Measurements from ENCODE around the gene RBX1. TPM values are rescaled to one million over a fixed set of nuclear protein-coding genes. Genes with fewer than 3 reads are reported as not detected.

Gene RBX1
- total RNA-seq, 1 donor from 2014 or later: 62.8 TPM

DNA sequence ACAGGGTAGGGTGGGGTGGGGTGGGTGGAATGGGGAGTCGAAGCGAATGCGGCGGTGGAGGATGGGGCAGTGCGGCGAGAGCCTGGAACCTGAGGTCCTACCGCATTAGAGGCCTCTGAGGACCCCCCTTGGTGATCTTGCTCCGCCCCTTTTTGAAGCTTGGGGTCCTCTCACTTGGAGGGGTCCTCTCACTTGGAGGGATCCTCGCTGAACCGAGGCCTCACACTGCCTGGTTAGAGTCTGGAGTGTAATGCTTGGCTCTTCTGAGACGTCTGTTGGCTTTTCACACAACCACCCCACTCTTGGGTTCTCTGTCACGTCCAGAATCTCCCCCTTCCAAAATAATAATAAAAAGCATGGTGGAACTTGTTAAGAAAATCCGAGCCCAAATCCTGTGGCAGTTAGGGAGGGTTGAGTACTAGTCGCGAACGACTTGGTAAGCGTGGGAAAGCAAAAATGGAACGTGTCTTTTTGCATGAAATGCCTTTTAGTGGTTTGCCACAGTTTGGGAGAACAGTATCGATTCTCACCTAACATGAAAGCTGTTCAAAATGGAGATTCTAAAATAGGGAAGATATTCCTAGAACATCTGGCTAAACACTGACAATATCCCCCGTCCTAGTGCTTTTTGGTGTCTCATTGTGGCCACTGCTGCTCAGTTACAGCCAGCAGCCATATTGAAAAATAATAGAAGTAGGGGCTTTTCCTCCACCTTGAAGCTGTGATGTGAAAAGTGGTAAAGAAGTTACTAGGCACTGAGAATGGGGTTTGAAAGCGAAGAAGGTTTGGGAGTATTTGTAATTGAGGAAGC lies 822 bp downstream of the RBX1 start:
- TF ChIP-seq, protein P1, sequence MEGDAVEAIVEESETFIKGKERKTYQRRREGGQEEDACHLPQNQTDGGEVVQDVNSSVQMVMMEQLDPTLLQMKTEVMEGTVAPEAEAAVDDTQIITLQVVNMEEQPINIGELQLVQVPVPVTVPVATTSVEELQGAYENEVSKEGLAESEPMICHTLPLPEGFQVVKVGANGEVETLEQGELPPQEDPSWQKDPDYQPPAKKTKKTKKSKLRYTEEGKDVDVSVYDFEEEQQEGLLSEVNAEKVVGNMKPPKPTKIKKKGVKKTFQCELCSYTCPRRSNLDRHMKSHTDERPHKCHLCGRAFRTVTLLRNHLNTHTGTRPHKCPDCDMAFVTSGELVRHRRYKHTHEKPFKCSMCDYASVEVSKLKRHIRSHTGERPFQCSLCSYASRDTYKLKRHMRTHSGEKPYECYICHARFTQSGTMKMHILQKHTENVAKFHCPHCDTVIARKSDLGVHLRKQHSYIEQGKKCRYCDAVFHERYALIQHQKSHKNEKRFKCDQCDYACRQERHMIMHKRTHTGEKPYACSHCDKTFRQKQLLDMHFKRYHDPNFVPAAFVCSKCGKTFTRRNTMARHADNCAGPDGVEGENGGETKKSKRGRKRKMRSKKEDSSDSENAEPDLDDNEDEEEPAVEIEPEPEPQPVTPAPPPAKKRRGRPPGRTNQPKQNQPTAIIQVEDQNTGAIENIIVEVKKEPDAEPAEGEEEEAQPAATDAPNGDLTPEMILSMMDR (conservative IDR thresholded peaks at IDR 0.05): no peak
- peaks cover 14% of the 10 kb centered on the region for H3K36me3 Mint-ChIP-seq
- no peaks in the 10 kb centered on the region for H3K9me3 Mint-ChIP-seq

DNA sequence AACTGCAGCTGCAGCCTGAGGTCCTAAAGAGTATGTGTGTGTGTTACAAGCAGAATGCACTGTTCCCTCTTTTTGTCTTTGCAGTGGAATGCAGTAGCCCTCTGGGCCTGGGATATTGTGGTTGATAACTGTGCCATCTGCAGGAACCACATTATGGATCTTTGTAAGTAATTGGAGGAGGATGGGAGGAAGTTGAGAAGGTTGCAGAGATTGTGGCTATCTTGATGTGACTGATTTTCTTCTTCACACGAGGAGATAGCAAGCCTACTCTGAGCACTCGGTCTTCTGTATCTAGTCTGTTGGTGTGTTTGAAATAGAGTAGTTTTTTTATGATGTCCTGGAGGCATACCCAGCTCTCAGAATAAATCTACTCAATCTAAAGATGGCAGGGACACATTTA lies 2.3 kb downstream of the RBX1 start:
- no peaks in the 10 kb centered on the region for H3K9me3 Mint-ChIP-seq

More for the DNA sequence above, 822 bp downstream of the RBX1 start:
- no peaks in the 10 kb centered on the region for H3K27me3 Mint-ChIP-seq
- H3K4me3 Mint-ChIP-seq: peak overlapping the region; percentile 100
- H3K4me1 Mint-ChIP-seq (ENCODE audit: unreplicated experiment): peaks cover 8% of the 10 kb centered on the region
- H3K27ac Mint-ChIP-seq: peak overlapping the region; percentile 100
- DNase-seq (ENCODE audit: extremely low spot score, unreplicated experiment): no peak

DNA sequence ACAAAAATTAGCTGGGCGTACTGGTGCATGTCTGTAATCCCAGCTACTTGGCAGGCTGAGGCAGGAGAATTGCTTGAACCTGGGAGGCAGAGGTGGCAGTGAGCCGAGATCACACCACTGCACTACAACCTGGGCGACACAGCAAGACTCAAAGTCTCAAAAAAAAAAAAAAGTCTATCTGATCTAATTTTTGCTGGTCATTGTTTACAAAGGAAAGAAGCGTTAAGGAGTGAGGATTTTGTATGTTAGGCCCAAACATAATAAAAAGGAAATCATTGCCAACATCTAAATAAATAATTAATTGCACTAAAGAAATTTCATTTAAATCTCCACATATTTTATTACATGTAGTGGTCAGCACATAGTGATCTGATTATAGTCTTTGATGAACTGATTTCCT lies 2.9 kb downstream of the RBX1 start:
- no peak for DNase-seq (ENCODE audit: extremely low spot score, unreplicated experiment)
- Mint-ChIP-seq H3K27me3 (no peaks in the 10 kb centered on the region), H3K4me3 (no peak overlapping the region), H3K27ac (no peak overlapping the region), H3K4me1 (ENCODE audit: unreplicated experiment) (peaks cover 8% of the 10 kb centered on the region), H3K36me3 (peaks cover 22% of the 10 kb centered on the region), H3K9me3 (no peaks in the 10 kb centered on the region)
- TF ChIP-seq, protein P1 (conservative IDR thresholded peaks at IDR 0.05): no peak

More for the DNA sequence above, 2.3 kb downstream of the RBX1 start:
- Mint-ChIP-seq H3K27ac (peak overlapping the region; percentile 38), H3K27me3 (no peaks in the 10 kb centered on the region), H3K4me1 (ENCODE audit: unreplicated experiment) (peaks cover 8% of the 10 kb centered on the region), H3K36me3 (peaks cover 19% of the 10 kb centered on the region), H3K4me3 (peak overlapping the region; percentile 100)
- TF ChIP-seq, protein P1 (conservative IDR thresholded peaks at IDR 0.05): no peak
- no peak for DNase-seq (ENCODE audit: extremely low spot score, unreplicated experiment)

DNA sequence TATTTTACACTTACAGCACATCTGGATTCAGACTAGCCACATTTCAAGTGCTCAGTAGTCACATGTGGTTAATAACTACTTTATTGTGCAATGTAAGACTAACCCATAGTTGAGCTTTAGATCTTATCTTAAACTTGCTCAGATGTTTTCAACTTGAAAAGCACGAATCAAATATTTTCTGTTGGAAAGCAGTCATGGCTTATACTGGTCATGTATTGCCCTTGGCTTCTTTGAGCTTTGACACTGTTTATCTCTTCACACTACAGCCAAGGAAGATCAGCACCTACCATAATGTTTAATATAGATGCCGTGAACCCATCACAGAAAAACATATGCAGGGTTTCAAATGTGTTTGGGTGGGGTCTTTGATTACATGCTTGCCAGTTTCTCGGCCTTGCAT lies 4.4 kb downstream of the RBX1 start:
- Mint-ChIP-seq H3K4me3 (no peak overlapping the region), H3K27ac (no peak overlapping the region), H3K9me3 (no peaks in the 10 kb centered on the region), H3K27me3 (no peaks in the 10 kb centered on the region), H3K36me3 (peaks cover 30% of the 10 kb centered on the region), H3K4me1 (ENCODE audit: unreplicated experiment) (peaks cover 8% of the 10 kb centered on the region)
- TF ChIP-seq, protein P1 (conservative IDR thresholded peaks at IDR 0.05): no peak
- DNase-seq (ENCODE audit: extremely low spot score, unreplicated experiment): no peak

DNA sequence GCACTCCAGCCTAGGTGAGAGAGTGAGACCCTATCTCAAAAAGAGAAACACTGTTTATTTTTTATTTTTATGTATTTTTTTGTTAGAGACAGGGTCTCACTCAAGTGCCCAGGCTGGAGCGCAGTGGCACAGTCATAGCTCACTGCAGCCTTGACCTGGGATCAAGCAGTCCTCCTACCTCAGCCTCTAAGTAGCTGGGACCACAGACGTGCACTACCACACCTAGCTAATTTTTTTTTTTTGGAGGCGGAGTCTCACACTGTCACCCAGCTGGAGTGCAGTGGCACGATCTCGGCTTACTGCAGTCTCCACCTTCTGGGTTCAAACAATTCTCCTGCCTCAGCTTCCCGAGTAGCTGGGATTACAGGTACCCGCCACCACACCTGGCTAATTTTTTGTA lies 6.4 kb downstream of the RBX1 start:
- Mint-ChIP-seq H3K27ac (no peak overlapping the region), H3K4me1 (ENCODE audit: unreplicated experiment) (peaks cover 8% of the 10 kb centered on the region), H3K4me3 (no peak overlapping the region), H3K9me3 (no peaks in the 10 kb centered on the region), H3K27me3 (no peaks in the 10 kb centered on the region), H3K36me3 (peaks cover 30% of the 10 kb centered on the region)
- TF ChIP-seq, protein P1 (conservative IDR thresholded peaks at IDR 0.05): no peak
- DNase-seq (ENCODE audit: extremely low spot score, unreplicated experiment): no peak
